GM19035 (cell line): ENCODE results near the gene VARS2.
"Not testable (repeated sequence)": the region's sequence is repeated elsewhere in the genome, so short reads cannot be mapped to it uniquely, and the experiment has no call there.

Experiments
- ATAC-seq: cut with Tn5 transposase; IDR thresholded peaks from one replicate; pipeline ENCODE4 v1.9.1; 2021; ENCODE audit not compliant: unreplicated experiment

Gene VARS2

GRCh38 chr6:30927080-30927479 is 13.0 kb downstream of the VARS2 start:
- ATAC-seq = not testable (repeated sequence)

GRCh38 chr6:30928677-30929076 is 14.6 kb downstream of the VARS2 start:
- no peak for ATAC-seq

- no peak for ATAC-seq
Measured at GRCh38 chr6:30930506-30930905, 16.5 kb downstream of the VARS2 start.

- ATAC-seq = no peak
Measured at GRCh38 chr6:30931272-30931671, 17.2 kb downstream of the VARS2 start.

- no peak for ATAC-seq
Measured at GRCh38 chr6:30931969-30932645, 18.1 kb downstream of the VARS2 start, which contains the start of gene SFTA2. Gene SFTA2, minus strand, starts transcription at chr6:30932170. Its CDS starts 74 bp downstream, at chr6:30932096.

GRCh38 chr6:30932665-30933365 is 18.8 kb downstream of the VARS2 start:
- ATAC-seq = no peak

- ATAC-seq = no peak
Measured at GRCh38 chr6:30935018-30935417, 21.0 kb downstream of the VARS2 start.

GRCh38 chr6:30937265-30937664 is 23.2 kb downstream of the VARS2 start:
- ATAC-seq = no peak

- ATAC-seq = no peak
Measured at GRCh38 chr6:30938730-30939129, 24.7 kb downstream of the VARS2 start.

GRCh38 chr6:30939473-30939872 is 25.4 kb downstream of the VARS2 start:
- no peak for ATAC-seq

- no peak for ATAC-seq
Measured at GRCh38 chr6:30940361-30940986, 26.4 kb downstream of the VARS2 start, which contains the start of gene MUCL3. Gene MUCL3, plus strand, starts transcription at chr6:30940973. Its CDS starts 27 bp downstream, at chr6:30941000.

- ATAC-seq = no peak
Measured at GRCh38 chr6:30942338-30943060, 28.5 kb downstream of the VARS2 start.

- ATAC-seq = no peak
Measured at GRCh38 chr6:30944051-30944450, 30.0 kb downstream of the VARS2 start.

GRCh38 chr6:30945281-30945680 is 31.2 kb downstream of the VARS2 start:
- no peak for ATAC-seq

GRCh38 chr6:30947231-30947630 is 33.2 kb downstream of the VARS2 start:
- no peak for ATAC-seq

- ATAC-seq = no peak
Measured at GRCh38 chr6:30948811-30949210, 34.8 kb downstream of the VARS2 start.

- ATAC-seq = no peak
Measured at GRCh38 chr6:30951907-30952469, 38.0 kb downstream of the VARS2 start.

GRCh38 chr6:30954631-30955366 is 40.8 kb downstream of the VARS2 start:
- no peak for ATAC-seq

- ATAC-seq = no peak
Measured at GRCh38 chr6:30955367-30956042, 41.5 kb downstream of the VARS2 start.

GRCh38 chr6:30957716-30958115 is 43.7 kb downstream of the VARS2 start:
- no peak for ATAC-seq
